ENCODE results near the gene MLLT3.

DNA sequence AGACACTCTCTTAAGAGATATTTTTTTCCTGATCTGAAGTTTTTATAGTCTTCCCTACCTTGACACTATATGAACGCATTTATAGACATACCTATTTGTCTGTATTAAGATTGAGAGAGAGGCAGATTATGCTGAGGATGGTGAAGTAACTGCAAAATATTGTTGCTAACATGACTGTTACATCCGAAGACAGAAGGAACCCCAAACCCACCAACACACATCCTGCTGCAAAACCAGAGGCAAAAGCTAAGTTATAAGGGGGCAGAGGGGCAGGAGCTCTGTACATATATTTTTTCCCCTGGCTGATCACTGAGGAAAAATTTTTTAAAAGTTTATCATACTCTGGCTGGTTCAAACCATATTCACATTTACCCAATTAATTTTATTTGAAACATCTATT is 279.0 kb downstream of the MLLT3 start:
- TF ChIP-seq, protein P1, sequence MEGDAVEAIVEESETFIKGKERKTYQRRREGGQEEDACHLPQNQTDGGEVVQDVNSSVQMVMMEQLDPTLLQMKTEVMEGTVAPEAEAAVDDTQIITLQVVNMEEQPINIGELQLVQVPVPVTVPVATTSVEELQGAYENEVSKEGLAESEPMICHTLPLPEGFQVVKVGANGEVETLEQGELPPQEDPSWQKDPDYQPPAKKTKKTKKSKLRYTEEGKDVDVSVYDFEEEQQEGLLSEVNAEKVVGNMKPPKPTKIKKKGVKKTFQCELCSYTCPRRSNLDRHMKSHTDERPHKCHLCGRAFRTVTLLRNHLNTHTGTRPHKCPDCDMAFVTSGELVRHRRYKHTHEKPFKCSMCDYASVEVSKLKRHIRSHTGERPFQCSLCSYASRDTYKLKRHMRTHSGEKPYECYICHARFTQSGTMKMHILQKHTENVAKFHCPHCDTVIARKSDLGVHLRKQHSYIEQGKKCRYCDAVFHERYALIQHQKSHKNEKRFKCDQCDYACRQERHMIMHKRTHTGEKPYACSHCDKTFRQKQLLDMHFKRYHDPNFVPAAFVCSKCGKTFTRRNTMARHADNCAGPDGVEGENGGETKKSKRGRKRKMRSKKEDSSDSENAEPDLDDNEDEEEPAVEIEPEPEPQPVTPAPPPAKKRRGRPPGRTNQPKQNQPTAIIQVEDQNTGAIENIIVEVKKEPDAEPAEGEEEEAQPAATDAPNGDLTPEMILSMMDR (IDR thresholded peaks at IDR 0.05) = no peak
- TF ChIP-seq POLR2A (IDR thresholded peaks at IDR 0.05) = no peak

Data from Peyer's patch (tissue), 4 donors.